HCT116 (cell line): ENCODE results near the gene TSC22D1. TPM values are rescaled to one million over a fixed set of nuclear protein-coding genes. Genes with fewer than 3 reads are reported as not detected.

Experiments used
- ATAC-seq: fragments of 200-7000 bp; cut with Tn5 transposase; 2 replicates; pipeline ENCODE4 v1.9.1; 2020; ENCODE audit warnings: mild to moderate bottlenecking, moderate library complexity
- BruUV-seq: library from RNA; stranded (reverse); fragments of 400-500 nt; replicated peaks from 2 replicates; lab custom pipeline; 2021; lab: Mats Ljungman, UMichigan
- CTCF ChIA-PET: fragments of 300-600 bp; sonication (Branson Sonifier 250); formaldehyde crosslinking; loops from one replicate; lab custom pipeline; 2021; ENCODE audit warnings: antibody characterized with exemption; lab: Charles Lee
- POLR2A ChIA-PET: fragments of 300-600, 350-600 bp; sonication (Branson Sonifier 250); formaldehyde crosslinking; loops from one replicate; lab custom pipeline; 2021; ENCODE audit warnings: antibody characterized with exemption; lab: Charles Lee
- RAD21 ChIA-PET, 2 experiments: fragments of 300-600 bp; sonication (Branson Sonifier 250); formaldehyde crosslinking; loops; one replicate each; lab custom pipeline; 2023; ENCODE audit warnings: low total read pairs in 2 of 2; ENCODE audit not compliant: uncharacterized antibody in 2 of 2, unreplicated experiment in 2 of 2, low non-redundant PET in 1 of 2; lab: Charles Lee
- DNase-seq: peaks from one replicate; pipeline ENCODE4 v3.0.0-alpha.2; 2010; ENCODE audit warnings: low read depth, low spot score
- H2AFZ ChIP-seq: fragments of 200-600 bp; shearing (Covaris generic), sonication (generic); 2 replicates; pipeline ENCODE4 v1.6.1; 2017; ENCODE audit warnings: low read depth, mixed run types, mixed read lengths, antibody characterized with exemption, low read length; ENCODE audit not compliant: poor library complexity, severe bottlenecking
- H3K27ac ChIP-seq: 2 replicates; pipeline ENCODE4 v1.5.1; 2012; ENCODE audit warnings: low read depth, low read length
- H3K27me3 ChIP-seq: fragments of 200-600 bp; sonication (generic); 2 replicates; pipeline ENCODE4 v1.6.1; 2016; ENCODE audit warnings: mixed run types, low read length, mixed read lengths; ENCODE audit not compliant: insufficient read depth
- H3K36me3 ChIP-seq, 2 experiments: fragments of 200-500 bp in 1 of 2; fragments of 200-600 bp in 1 of 2; sonication (Bioruptor generic) in 1 of 2; sonication (generic) in 1 of 2; 2 replicates each; pipeline versions ENCODE4 v1.5.1 to v1.6.1; 2014 to 2016; ENCODE audit warnings: low read length in 2 of 2, inconsistent platforms in 1 of 2, mixed read lengths in 1 of 2, mixed run types in 1 of 2; ENCODE audit not compliant: insufficient read depth in 2 of 2, control insufficient read depth in 1 of 2
- H3K4me1 ChIP-seq, 2 experiments: fragments of 200-600 bp in 1 of 2; sonication (generic) in 1 of 2; 2 replicates each; pipeline versions ENCODE4 v1.5.1 to v1.6.1; 2012 to 2017; ENCODE audit warnings: low read length in 2 of 2, inconsistent platforms in 1 of 2, mild to moderate bottlenecking in 1 of 2, mixed read lengths in 1 of 2, mixed run types in 1 of 2, moderate library complexity in 1 of 2; ENCODE audit not compliant: insufficient read depth in 2 of 2, control insufficient read depth in 1 of 2
- H3K4me2 ChIP-seq: fragments of 200-600 bp; sonication (generic); 2 replicates; pipeline ENCODE4 v1.6.1; 2017; ENCODE audit warnings: mixed run types, low read length, mixed read lengths
- H3K4me3 ChIP-seq, 2 experiments: fragments of 200-600 bp in 1 of 2; sonication (generic) in 1 of 2; replicated peaks in 1 of 2; 2 replicates each; pipeline ENCODE4 v1.5.1; 2011 to 2016; ENCODE audit warnings: low read length in 2 of 2, control low read depth in 1 of 2, low read depth in 1 of 2, mild to moderate bottlenecking in 1 of 2, mixed read lengths in 1 of 2, mixed run types in 1 of 2
- H3K79me2 ChIP-seq: fragments of 200-600 bp; sonication (generic); 2 replicates; pipeline ENCODE4 v1.6.1; 2017; ENCODE audit warnings: mild to moderate bottlenecking, mixed run types, low read length, moderate library complexity, mixed read lengths; ENCODE audit not compliant: insufficient read depth
- H3K9ac ChIP-seq: fragments of 200-600 bp; sonication (generic); 2 replicates; pipeline ENCODE4 v1.6.1; 2016; ENCODE audit warnings: low read length, mixed read lengths
- H3K9me2 ChIP-seq: fragments of 200-600 bp; sonication (generic), shearing (Covaris generic); 2 replicates; pipeline ENCODE4 v1.6.1; 2017; ENCODE audit warnings: mixed run types, mild to moderate bottlenecking, moderate library complexity; ENCODE audit not compliant: insufficient read depth
- H3K9me3 ChIP-seq, 2 experiments: fragments of 200-500 bp in 1 of 2; fragments of 200-600 bp in 1 of 2; sonication (Bioruptor generic) in 1 of 2; sonication (generic) in 1 of 2; 2 replicates each; pipeline ENCODE4 v1.6.1; 2014 to 2017; ENCODE audit warnings: low read length in 2 of 2, mixed read lengths in 2 of 2, inconsistent platforms in 1 of 2, low read depth in 1 of 2, mild to moderate bottlenecking in 1 of 2, mixed run types in 1 of 2, moderate library complexity in 1 of 2; ENCODE audit not compliant: control insufficient read depth in 1 of 2, insufficient read depth in 1 of 2
- H4K20me1 ChIP-seq: fragments of 200-600 bp; sonication (generic), shearing (Covaris generic); 2 replicates; pipeline ENCODE4 v1.6.1; 2017; ENCODE audit warnings: mixed run types, mild to moderate bottlenecking, moderate library complexity; ENCODE audit not compliant: insufficient read depth
- CBX3 ChIP-seq: IDR thresholded peaks from 2 replicates; pipeline ENCODE4 v1.6.1; 2012; ENCODE audit warnings: low read depth
- CEBPB ChIP-seq: IDR thresholded peaks from 2 replicates; pipeline ENCODE4 v1.6.1; 2012; ENCODE audit warnings: low read depth
- EGR1 ChIP-seq: IDR thresholded peaks from 2 replicates; pipeline ENCODE4 v1.6.1; 2012; ENCODE audit warnings: low read depth
- ELF1 ChIP-seq: IDR thresholded peaks from 2 replicates; pipeline ENCODE4 v1.6.1; 2012; ENCODE audit warnings: low read depth, borderline replicate concordance
- EZH2 ChIP-seq: fragments of 200-600 bp; sonication (generic); IDR thresholded peaks from 2 replicates; pipeline ENCODE4 v1.6.1; 2017; ENCODE audit warnings: antibody characterized with exemption, mixed run types
- EZH2phosphoT487 ChIP-seq: fragments of 200-600 bp; IDR thresholded peaks from 2 replicates; pipeline ENCODE4 v1.6.1; 2018; ENCODE audit warnings: antibody characterized with exemption, borderline replicate concordance
- FOSL1 ChIP-seq: IDR thresholded peaks from 2 replicates; pipeline ENCODE4 v1.6.1; 2012; ENCODE audit warnings: low read depth
- JUND ChIP-seq: IDR thresholded peaks from 2 replicates; pipeline ENCODE4 v1.6.1; 2012
- POLR2AphosphoS5 ChIP-seq: IDR thresholded peaks from 2 replicates; pipeline ENCODE4 v1.6.1; 2011; ENCODE audit warnings: mild to moderate bottlenecking, low read depth, low read length, moderate library complexity
- SP1 ChIP-seq: IDR thresholded peaks from 2 replicates; pipeline ENCODE4 v1.6.1; 2012; ENCODE audit warnings: low read depth
- TCF7L2 ChIP-seq: IDR thresholded peaks from 2 replicates; pipeline ENCODE4 v1.7.0; 2011; ENCODE audit warnings: borderline replicate concordance, inconsistent platforms; ENCODE audit not compliant: insufficient read depth, insufficient read length; ENCODE audit errors: extremely low read depth
- YY1 ChIP-seq: IDR thresholded peaks from 2 replicates; pipeline ENCODE4 v1.6.1; 2011; ENCODE audit warnings: low read length, low read depth, moderate library complexity, mild to moderate bottlenecking; ENCODE audit not compliant: insufficient replicate concordance; ENCODE audit errors: extremely low read depth
- ZFX ChIP-seq: fragments of 450-650 bp; IDR thresholded peaks from 2 replicates; pipeline ENCODE4 v1.6.1; 2017
- intact Hi-C: fragments of 100-400 bp; cut with micrococcal nuclease; formaldehyde crosslinking; loops from 2 replicates; pipeline ENCODE4 v1.10.0; 2022
- total RNA-seq: library from RNA; stranded (reverse); gene quantifications from one replicate; pipeline ENCODE4 v1.2.1, GENCODE V29; 2021; ENCODE audit not compliant: unreplicated experiment
- TF ChIP-seq, protein P1 (sequence below): IDR thresholded peaks from 2 replicates; pipeline ENCODE4 v1.6.1; 2011; ENCODE audit warnings: mild to moderate bottlenecking, low read length, moderate library complexity; ENCODE audit not compliant: insufficient replicate concordance; ENCODE audit errors: extremely low read depth
- TF ChIP-seq, protein P2 (sequence below): IDR thresholded peaks from 2 replicates; pipeline ENCODE4 v1.6.1; 2012
- TF ChIP-seq, protein P3 (sequence below): IDR thresholded peaks from 2 replicates; pipeline ENCODE4 v1.6.1; 2012
- TF ChIP-seq, protein P4 (sequence below), 3 experiments: fragments of 200-600 bp in 1 of 3; sonication (generic) in 1 of 3; IDR thresholded peaks in 2 of 3; conservative IDR thresholded peaks in 1 of 3; 2 replicates each; pipeline ENCODE4 v1.5.1; 2012 to 2017; ENCODE audit warnings: low read depth in 2 of 3, low read length in 2 of 3, antibody characterized with exemption in 1 of 3, borderline replicate concordance in 1 of 3, control low read depth in 1 of 3, mild to moderate bottlenecking in 1 of 3, mixed read lengths in 1 of 3, mixed run types in 1 of 3, moderate library complexity in 1 of 3; ENCODE audit not compliant: insufficient read depth in 1 of 3
- TF ChIP-seq, protein P5 (sequence below): IDR thresholded peaks from 2 replicates; pipeline ENCODE4 v1.6.1; 2012; ENCODE audit warnings: low read depth

TSC22D1 gene
- total RNA-seq, 1 experiment from 2014 or later: 268 TPM

DNA sequence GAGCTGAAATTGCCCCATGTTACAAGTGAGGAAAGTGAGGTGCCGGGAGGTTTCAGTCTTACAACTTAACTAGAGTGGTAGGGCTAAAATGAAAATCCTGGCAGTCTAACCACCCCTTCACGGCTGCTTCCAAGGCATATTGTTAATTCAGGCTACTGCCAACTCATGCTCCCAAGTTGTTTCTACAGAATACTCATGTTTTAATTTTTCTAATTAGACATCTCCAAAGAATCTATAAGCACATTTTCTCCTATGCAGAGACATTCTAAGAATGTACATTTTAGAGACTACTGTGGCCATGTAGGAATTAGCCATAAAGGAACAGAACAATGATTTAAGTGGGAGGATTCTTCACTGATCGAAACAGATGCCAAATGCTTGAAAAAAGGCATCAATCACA, 7.0 kb upstream of the TSC22D1 start:
- H3K4me1 ChIP-seq: peaks cover 2 to 4% of the 10 kb centered on the region in 2 experiments; a peak in 3 of 4 replicates
- no peaks in the 10 kb centered on the region for H4K20me1 ChIP-seq
- H3K79me2 ChIP-seq: no peaks in the 10 kb centered on the region
- H3K27ac ChIP-seq: no peak overlapping the region
- no peak overlapping the region for H3K4me3 ChIP-seq
- no peaks in the 10 kb centered on the region for H3K36me3 ChIP-seq
- no peaks in the 10 kb centered on the region; the same call in 1 of the 2 replicates for H3K9me2 ChIP-seq
- TF ChIP-seq CBX3 (no peak), ZFX (no peak), TCF7L2 (no peak), FOSL1 (no peak), EZH2 (no peak), CEBPB (no peak), ELF1 (no peak), EZH2phosphoT487 (no peak), POLR2AphosphoS5 (no peak), YY1 (no peak), EGR1 (no peak), SP1 (no peak), JUND (no peak)
- TF ChIP-seq, protein P1, sequence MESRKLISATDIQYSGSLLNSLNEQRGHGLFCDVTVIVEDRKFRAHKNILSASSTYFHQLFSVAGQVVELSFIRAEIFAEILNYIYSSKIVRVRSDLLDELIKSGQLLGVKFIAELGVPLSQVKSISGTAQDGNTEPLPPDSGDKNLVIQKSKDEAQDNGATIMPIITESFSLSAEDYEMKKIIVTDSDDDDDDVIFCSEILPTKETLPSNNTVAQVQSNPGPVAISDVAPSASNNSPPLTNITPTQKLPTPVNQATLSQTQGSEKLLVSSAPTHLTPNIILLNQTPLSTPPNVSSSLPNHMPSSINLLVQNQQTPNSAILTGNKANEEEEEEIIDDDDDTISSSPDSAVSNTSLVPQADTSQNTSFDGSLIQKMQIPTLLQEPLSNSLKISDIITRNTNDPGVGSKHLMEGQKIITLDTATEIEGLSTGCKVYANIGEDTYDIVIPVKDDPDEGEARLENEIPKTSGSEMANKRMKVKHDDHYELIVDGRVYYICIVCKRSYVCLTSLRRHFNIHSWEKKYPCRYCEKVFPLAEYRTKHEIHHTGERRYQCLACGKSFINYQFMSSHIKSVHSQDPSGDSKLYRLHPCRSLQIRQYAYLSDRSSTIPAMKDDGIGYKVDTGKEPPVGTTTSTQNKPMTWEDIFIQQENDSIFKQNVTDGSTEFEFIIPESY: no peak
- TF ChIP-seq, protein P2, sequence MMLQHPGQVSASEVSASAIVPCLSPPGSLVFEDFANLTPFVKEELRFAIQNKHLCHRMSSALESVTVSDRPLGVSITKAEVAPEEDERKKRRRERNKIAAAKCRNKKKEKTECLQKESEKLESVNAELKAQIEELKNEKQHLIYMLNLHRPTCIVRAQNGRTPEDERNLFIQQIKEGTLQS: no peak
- TF ChIP-seq, protein P3, sequence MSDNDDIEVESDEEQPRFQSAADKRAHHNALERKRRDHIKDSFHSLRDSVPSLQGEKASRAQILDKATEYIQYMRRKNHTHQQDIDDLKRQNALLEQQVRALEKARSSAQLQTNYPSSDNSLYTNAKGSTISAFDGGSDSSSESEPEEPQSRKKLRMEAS: no peak
- TF ChIP-seq, protein P4, sequence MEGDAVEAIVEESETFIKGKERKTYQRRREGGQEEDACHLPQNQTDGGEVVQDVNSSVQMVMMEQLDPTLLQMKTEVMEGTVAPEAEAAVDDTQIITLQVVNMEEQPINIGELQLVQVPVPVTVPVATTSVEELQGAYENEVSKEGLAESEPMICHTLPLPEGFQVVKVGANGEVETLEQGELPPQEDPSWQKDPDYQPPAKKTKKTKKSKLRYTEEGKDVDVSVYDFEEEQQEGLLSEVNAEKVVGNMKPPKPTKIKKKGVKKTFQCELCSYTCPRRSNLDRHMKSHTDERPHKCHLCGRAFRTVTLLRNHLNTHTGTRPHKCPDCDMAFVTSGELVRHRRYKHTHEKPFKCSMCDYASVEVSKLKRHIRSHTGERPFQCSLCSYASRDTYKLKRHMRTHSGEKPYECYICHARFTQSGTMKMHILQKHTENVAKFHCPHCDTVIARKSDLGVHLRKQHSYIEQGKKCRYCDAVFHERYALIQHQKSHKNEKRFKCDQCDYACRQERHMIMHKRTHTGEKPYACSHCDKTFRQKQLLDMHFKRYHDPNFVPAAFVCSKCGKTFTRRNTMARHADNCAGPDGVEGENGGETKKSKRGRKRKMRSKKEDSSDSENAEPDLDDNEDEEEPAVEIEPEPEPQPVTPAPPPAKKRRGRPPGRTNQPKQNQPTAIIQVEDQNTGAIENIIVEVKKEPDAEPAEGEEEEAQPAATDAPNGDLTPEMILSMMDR (IDR thresholded peaks at IDR 0.05 in 2 of 3, conservative IDR thresholded peaks at IDR 0.05 in 1 of 3; ENCODE audit: borderline replicate concordance in 1 of 3, insufficient read depth in 1 of 3, low read depth in 2 of 3, low read length in 2 of 3): no peak
- TF ChIP-seq, protein P5, sequence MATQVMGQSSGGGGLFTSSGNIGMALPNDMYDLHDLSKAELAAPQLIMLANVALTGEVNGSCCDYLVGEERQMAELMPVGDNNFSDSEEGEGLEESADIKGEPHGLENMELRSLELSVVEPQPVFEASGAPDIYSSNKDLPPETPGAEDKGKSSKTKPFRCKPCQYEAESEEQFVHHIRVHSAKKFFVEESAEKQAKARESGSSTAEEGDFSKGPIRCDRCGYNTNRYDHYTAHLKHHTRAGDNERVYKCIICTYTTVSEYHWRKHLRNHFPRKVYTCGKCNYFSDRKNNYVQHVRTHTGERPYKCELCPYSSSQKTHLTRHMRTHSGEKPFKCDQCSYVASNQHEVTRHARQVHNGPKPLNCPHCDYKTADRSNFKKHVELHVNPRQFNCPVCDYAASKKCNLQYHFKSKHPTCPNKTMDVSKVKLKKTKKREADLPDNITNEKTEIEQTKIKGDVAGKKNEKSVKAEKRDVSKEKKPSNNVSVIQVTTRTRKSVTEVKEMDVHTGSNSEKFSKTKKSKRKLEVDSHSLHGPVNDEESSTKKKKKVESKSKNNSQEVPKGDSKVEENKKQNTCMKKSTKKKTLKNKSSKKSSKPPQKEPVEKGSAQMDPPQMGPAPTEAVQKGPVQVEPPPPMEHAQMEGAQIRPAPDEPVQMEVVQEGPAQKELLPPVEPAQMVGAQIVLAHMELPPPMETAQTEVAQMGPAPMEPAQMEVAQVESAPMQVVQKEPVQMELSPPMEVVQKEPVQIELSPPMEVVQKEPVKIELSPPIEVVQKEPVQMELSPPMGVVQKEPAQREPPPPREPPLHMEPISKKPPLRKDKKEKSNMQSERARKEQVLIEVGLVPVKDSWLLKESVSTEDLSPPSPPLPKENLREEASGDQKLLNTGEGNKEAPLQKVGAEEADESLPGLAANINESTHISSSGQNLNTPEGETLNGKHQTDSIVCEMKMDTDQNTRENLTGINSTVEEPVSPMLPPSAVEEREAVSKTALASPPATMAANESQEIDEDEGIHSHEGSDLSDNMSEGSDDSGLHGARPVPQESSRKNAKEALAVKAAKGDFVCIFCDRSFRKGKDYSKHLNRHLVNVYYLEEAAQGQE: no peak
- no peak overlapping the region for H2AFZ ChIP-seq
- H3K9ac ChIP-seq: no peak overlapping the region
- ChIA-PET CTCF (no interaction called here), RAD21 (no interaction called here), POLR2A (no interaction called here)
- no peak for ATAC-seq
- no peaks in the 10 kb centered on the region for H3K27me3 ChIP-seq
- intact Hi-C loops: no loop called here
- no peak overlapping the region for H3K4me2 ChIP-seq
- BruUV-seq: no TSS peak
- H3K9me3 ChIP-seq: no peaks in the 10 kb centered on the region
- DNase-seq: no peak
